RPMI7951 (cell line): ENCODE results near the gene ARPC2. TPM values are rescaled to one million over a fixed set of nuclear protein-coding genes. Genes with fewer than 3 reads are reported as not detected.

Source experiments
- DNase-seq: peaks from one replicate; pipeline ENCODE4 v3.0.0-alpha.2; 2012; ENCODE audit warnings: low read depth
- total RNA-seq: library from RNA; depleted of rRNA; stranded (reverse); fragments of >200 nt; shearing (Covaris generic); gene quantifications from 2 replicates; pipeline ENCODE4 v1.2.3, GENCODE V29; 2014

ARPC2 gene
- total RNA-seq, 1 experiment from 2014 or later, result 648 TPM

- peak; percentile 60 for DNase-seq
Measured at GRCh38 chr2:218217360-218218267, 625 bp downstream of the ARPC2 start.

- DNase-seq, result no peak
Measured at GRCh38 chr2:218218268-218219185, 1.5 kb downstream of the ARPC2 start.

GRCh38 chr2:218219934-218220333 is 2.9 kb downstream of the ARPC2 start:
- DNase-seq, result no peak

GRCh38 chr2:218221000-218221399 is 4.0 kb downstream of the ARPC2 start:
- DNase-seq, result no peak

GRCh38 chr2:218223046-218223445 is 6.1 kb downstream of the ARPC2 start:
- no peak for DNase-seq

- DNase-seq, result no peak
Measured at GRCh38 chr2:218224186-218224585, 7.2 kb downstream of the ARPC2 start.

DNA sequence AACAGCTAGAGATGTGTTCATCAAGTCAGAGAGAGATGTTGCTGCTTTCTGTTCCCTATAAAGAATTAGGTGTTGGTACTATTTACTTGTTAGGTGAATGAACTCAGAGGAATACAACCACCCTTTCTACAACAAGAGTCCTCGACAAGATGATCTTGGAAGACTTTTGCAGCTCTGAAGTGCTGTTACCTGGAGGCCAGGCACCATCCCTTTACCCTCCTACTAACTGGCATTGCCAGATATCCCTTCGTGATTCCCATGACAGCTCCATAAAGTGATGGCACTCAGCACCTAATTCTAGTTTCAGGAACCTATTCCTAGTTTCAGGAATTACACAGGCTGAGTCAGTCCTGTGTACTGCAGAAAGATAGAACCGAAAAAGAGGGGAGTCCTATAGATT is 9.9 kb downstream of the ARPC2 start:
- no peak for DNase-seq

DNA sequence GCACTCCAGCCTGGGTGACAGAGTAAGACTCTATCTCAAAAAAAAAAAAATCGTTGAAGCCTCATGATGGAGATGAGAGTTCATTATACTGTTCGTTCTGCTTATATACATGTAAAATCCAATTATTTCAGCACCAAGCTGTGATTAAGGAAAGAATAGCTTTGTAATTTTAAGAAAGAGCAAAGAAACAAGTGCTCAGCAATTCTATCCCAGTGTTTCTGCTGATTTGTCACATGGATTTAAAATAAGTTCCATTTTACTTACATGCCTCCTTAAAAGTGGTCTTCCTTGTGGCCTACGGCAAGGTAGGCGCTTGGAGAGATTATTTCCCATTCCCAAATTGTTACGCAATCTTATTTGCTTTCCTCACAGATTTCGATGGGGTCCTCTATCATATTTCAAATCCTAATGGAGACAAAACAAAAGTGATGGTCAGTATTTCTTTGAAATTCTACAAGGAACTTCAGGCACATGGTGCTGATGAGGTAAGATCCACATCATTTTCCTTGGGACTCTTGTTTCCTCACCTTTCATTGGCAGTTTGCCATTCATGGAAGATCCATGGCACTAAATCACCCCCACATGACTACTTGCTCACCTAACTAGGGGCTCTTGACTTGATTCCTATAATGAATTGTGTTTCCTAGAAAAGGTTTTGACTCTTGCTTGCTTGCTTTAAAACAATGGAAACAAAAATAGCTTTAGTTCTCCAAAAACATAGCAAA is 11.5 kb downstream of the ARPC2 start:
- DNase-seq, result peak; percentile 23

GRCh38 chr2:218229239-218229638 is 12.2 kb downstream of the ARPC2 start:
- DNase-seq, result peak; percentile 91

DNA sequence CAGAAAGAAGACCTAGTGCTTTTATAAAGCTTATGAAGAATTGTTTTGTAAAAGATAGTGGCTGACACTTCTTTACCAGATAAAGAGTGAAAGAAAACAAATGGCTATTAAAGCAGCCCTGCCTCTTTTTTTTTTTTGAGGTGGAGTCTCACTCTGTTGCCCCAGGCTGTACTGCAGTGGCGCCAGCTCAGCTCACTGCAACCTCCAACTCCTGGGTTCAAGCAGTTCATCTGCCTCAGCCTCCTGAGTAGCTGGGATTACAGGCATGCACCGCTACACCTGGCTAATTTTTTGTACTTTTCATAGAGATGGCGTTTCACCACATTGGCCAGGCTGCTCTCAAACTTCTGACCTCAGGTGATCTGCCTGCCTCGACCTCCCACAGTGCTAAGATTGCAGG is 12.9 kb downstream of the ARPC2 start:
- peak; percentile 83 for DNase-seq

- DNase-seq, result peak; percentile 60
Measured at GRCh38 chr2:218230882-218231281, 13.9 kb downstream of the ARPC2 start.

DNA sequence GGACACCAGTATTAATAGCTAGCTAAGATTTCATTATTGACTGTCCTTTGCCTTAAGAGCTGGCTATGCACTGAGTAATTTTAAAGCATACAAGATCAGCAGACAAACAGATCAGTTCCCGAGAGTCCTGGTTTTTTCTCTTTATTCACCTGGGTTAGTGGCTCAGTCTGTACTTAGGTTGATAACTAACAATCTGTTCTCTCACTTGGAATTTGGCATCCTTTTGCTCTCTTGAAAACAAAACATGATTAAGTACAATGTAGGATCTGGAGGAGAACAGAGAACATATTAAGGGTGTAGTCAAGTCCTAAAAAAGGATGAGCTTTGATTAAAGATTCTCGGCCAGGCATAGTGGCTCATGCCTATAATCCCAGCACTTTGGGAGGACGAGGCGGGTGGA is 16.6 kb downstream of the ARPC2 start:
- no peak for DNase-seq

DNA sequence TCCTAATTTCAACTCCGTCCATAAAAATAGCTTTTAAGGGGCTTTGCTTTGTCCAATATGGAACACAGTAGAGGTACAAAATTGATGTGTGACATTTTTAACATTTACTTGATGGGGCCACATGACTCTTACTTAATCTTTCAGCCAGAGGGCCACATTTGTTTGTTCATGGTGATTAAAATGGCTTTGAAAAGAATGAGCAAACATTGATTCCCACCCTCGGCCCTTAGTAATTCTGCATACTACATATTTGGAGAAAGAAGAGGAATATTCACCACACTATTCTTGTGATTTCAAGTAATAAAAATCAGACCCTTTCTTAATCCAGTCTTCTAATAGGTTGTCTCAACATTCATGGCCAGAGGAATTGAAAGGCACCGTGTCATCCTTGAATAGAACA is 17.5 kb downstream of the ARPC2 start:
- no peak for DNase-seq

- DNase-seq, result no peak
Measured at GRCh38 chr2:218235017-218235416, 18.0 kb downstream of the ARPC2 start.

DNA sequence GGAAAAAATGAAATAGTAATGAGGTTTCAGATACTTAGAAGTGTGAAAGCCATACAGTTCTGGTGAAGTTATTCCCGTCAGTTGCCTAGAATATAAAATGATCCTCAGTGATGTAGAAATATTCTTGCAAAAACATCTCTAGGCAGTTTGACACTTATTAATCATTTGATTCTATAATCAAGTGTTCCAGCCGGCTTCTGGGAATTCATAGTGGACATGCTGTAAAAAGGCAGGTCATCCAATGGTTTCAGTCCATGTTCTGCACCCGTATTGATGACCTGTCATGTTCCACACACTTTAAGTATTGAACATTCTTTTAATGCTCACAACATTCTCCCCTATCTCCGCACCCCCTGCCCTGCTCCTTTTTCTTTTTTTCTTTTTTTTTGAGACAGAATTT is 19.8 kb downstream of the ARPC2 start:
- DNase-seq, result no peak

- DNase-seq, result no peak
Measured at GRCh38 chr2:218238887-218239286, 21.9 kb downstream of the ARPC2 start.

GRCh38 chr2:218244204-218244603 is 27.2 kb downstream of the ARPC2 start:
- no peak for DNase-seq

DNA sequence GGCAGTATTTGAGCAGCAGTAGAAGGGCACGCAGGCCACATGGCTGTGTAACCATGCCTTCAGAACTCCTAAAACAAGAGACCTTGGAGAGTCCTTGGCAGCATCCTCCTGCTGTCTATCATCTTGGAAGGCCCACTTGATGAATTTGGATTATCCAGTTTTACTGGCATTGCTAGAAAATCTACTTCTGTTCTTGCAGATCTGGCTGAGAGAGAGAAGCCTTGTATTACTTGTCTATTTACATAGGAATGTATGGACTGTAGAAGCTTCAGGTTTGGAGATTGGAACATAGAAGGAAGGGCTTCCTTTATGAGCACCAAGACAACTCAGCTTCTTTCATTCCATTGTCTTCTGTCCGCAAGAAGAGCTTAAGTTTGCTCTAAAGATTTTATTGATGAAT is 27.7 kb downstream of the ARPC2 start:
- no peak for DNase-seq

- no peak for DNase-seq
Measured at GRCh38 chr2:218245214-218245613, 28.2 kb downstream of the ARPC2 start.

DNA sequence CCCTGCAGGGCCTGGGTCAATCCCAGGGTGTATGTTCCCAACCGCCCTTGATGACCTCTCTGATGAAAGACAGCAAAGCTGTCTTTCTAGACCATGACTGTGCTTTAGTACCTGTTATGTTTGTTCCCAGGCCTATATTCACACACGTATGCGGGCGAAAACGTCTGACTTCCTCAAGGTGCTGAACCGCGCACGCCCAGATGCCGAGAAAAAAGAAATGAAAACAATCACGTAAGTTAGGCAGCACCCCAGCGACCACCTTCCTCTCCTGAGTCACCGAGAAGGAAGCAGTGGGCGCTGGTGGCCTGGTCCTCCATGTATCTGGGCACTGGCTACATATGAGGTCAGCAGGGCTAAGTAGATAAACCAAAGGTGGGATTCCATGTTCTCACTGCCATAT is 32.7 kb downstream of the ARPC2 start:
- no peak for DNase-seq

DNA sequence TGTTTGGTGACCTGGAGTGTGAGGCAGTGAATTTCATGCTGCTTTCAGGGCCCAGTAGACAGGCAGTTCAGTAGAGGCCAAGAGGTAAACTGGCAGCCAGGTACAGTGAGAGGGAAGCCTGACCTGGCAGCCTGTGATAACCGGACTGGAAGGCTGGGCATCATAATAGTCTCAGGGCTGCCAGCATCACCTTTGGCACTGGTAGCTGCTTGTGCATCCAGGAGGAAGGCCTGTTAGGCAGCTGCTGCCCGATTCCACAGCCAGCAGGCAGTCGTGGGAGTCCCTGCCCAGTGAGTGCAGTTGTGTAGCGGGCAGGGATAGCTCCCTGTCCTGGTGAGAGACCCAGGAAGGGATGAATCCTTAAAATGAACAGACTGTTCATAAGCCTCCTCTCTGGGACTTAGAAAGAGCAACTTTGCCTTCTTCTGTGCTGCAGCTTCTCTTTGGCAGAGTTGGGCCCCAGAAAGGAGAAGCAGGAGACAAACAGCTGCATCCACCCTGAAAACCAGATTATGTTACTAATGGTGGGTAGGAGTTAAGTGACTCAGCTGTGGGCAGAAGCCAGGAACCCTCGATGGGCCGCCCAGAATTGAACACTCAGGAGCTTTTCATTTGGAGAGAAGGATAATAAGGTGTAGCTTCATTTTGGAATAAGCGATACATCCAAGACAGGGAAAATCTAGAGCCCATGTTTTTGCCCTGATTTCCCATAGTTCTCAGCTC is 35.7 kb downstream of the ARPC2 start:
- DNase-seq, result no peak
